ENCODE results near the gene EPHB3.
"Not testable (repeated sequence)": the region's sequence is repeated elsewhere in the genome, so short reads cannot be mapped to it uniquely, and the experiment has no call there.

Gene EPHB3

GRCh38 chr3:184609476-184610244 lies 48.1 kb downstream of the EPHB3 start:
- Histone ChIP-seq H3K27me3 (no peaks in the 10 kb centered on the region), H3K36me3 (no peaks in the 10 kb centered on the region), H3K9me3 (no peaks in the 10 kb centered on the region), H3K4me3 (ENCODE audit: low read depth, low read length) (no peak overlapping the region), H3K4me1 (no peaks in the 10 kb centered on the region)
- TF ChIP-seq CTCF (IDR thresholded peaks at IDR 0.05; ENCODE audit: low read depth, low read length): no peak
- DNase-seq: no peak

DNA sequence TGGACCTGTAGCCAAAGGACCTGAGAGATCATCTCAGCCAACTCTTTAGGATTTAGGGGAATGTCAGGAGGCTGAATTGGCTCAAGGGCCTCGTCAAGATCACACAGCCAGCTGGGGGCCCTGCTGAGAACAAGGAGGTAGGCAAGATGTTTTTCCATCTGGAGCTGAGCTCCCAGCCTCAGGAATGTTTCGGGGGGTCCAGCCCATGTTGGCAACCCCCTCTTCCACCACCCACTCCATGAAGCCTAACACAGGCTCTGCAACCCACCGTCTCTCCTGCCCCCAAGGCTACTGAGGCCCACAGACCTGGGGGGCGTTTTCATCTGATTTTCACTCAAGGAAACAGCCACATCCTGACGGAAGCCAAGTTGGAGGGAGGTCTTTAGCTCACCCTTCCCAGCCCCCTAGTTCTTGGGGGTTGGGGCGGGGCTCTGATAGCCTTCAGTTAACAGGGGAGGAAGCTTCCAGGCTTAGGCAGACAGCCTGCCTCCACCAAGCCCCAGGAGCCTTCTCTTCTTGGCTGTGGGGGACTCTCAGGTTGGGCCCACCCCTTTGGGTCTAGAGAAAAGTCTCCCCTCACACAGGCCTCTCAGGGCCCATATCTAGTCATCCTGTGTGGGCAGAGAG lies 48.8 kb downstream of the EPHB3 start:
- no peaks in the 10 kb centered on the region for H3K4me1 ChIP-seq
- no peaks in the 10 kb centered on the region for H3K27me3 ChIP-seq
- H3K9me3 ChIP-seq: no peaks in the 10 kb centered on the region
- no peak for TF ChIP-seq CTCF (IDR thresholded peaks at IDR 0.05; ENCODE audit: low read depth, low read length)
- no peak for DNase-seq
- no peak overlapping the region for H3K4me3 ChIP-seq (ENCODE audit: low read depth, low read length)
- H3K36me3 ChIP-seq: no peaks in the 10 kb centered on the region

GRCh38 chr3:184611607-184612281 lies 50.2 kb downstream of the EPHB3 start:
- no peak for TF ChIP-seq CTCF (IDR thresholded peaks at IDR 0.05; ENCODE audit: low read depth, low read length)
- no peaks in the 10 kb centered on the region for H3K36me3 ChIP-seq
- no peaks in the 10 kb centered on the region for H3K9me3 ChIP-seq
- H3K27me3 ChIP-seq: no peaks in the 10 kb centered on the region
- no peaks in the 10 kb centered on the region for H3K4me1 ChIP-seq
- no peak overlapping the region for H3K4me3 ChIP-seq (ENCODE audit: low read depth, low read length)
- DNase-seq: no peak

DNA sequence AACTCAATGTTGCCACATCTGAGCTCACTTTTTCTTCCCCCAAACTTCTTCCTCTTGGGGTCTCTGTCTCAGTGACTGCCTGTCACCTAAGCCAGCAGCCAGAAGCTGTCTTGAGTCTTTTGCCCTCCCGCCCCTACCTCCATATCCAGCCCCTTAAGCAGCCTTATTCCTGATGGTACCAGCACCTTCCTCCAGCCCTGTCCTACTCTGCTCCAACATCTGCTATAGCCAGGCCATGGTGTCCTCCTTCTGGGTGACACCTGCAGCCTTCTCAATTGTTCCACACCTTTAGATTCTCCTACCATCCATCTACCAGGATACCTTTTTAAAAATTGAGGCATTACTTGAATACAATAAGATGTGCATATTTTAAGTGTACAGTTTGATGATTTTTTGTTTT lies 53.8 kb downstream of the EPHB3 start:
- DNase-seq: no peak
- Histone ChIP-seq H3K4me3 (ENCODE audit: low read depth, low read length) (no peak overlapping the region), H3K36me3 (no peaks in the 10 kb centered on the region), H3K9me3 (no peaks in the 10 kb centered on the region), H3K4me1 (no peaks in the 10 kb centered on the region), H3K27me3 (no peaks in the 10 kb centered on the region)
- TF ChIP-seq CTCF (IDR thresholded peaks at IDR 0.05; ENCODE audit: low read depth, low read length): no peak

DNA sequence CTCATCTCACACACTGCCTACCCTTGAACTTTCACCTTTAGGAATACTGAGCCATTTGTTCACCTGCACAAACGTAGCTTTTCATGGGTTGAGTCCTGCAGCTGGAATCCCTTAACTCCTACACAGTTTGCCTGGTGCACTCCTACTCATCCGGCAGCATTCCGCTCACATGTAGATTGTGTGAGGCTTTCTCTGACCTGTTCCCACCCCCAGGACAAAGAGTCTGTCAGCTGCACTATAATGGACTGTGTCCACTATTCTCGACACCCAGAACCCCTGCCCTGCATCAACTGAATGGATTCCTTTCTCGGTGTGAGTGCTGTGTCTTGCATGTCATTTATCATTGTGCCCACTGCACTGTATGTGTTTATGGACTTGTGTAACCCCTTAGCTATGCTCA lies 54.9 kb downstream of the EPHB3 start:
- Histone ChIP-seq H3K27me3 (no peaks in the 10 kb centered on the region), H3K9me3 (no peaks in the 10 kb centered on the region), H3K4me1 (peaks cover under 1% of the 10 kb centered on the region; the same call in 1 of the 2 replicates), H3K4me3 (ENCODE audit: low read depth, low read length) (no peak overlapping the region), H3K36me3 (no peaks in the 10 kb centered on the region)
- DNase-seq: no peak
- no peak for TF ChIP-seq CTCF (IDR thresholded peaks at IDR 0.05; ENCODE audit: low read depth, low read length)

DNA sequence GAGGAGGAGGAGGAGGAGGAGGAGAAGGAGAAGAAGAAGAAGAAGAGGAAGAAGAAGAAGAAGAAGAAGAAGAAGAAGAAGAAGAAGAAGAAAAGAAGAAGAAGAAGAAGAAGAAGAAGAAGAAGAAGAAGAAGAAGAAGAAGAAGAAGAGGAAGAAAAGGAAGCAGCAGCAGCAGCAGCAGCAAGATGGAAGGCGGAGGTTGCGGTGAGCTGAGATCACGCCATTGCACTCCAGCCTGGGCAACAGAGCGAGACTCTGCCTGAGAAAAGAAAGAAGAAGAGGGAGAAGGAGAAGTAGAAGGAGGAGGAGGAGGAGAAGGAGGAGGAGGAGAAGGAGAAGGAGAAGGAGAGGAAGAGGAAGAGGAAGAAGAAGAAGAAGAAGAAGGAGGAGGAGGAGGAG lies 55.7 kb downstream of the EPHB3 start:
- H3K4me1 ChIP-seq; H3K4me3 ChIP-seq (ENCODE audit: low read depth, low read length); H3K9me3 ChIP-seq; H3K36me3 ChIP-seq; H3K27me3 ChIP-seq; DNase-seq: not testable (repeated sequence)
